ENCODE measurements around the gene CFAP221.

Gene CFAP221

GRCh38 chr2:119700866-119701265 is 156.6 kb downstream of the CFAP221 start:
- no peak for DNase-seq (ENCODE audit: low spot score)

- DNase-seq (ENCODE audit: low spot score) = no peak
Observed at GRCh38 chr2:119701352-119701751, 157.1 kb downstream of the CFAP221 start.

GRCh38 chr2:119702203-119702917 is 158.1 kb downstream of the CFAP221 start:
- DNase-seq (ENCODE audit: low spot score) = no peak

GRCh38 chr2:119702918-119703401 is 158.7 kb downstream of the CFAP221 start:
- no peak for DNase-seq (ENCODE audit: low spot score)

- DNase-seq (ENCODE audit: low spot score) = no peak
Observed at GRCh38 chr2:119703526-119703925, 159.3 kb downstream of the CFAP221 start.

- no peak for DNase-seq (ENCODE audit: low spot score)
Observed at GRCh38 chr2:119704670-119705120, 160.4 kb downstream of the CFAP221 start.

GRCh38 chr2:119706221-119706620 is 162.0 kb downstream of the CFAP221 start:
- DNase-seq (ENCODE audit: low spot score) = no peak

Measured in left forelimb (tissue), 1 donor.